Upper lobe of left lung (tissue), 4 donors: ENCODE measurements around the gene DLEC1.
"Not testable (repeated sequence)": the region's sequence is repeated elsewhere in the genome, so short reads cannot be mapped to it uniquely, and the experiment has no call there.

Experiments used
- POLR2A ChIP-seq, 4 donors: fragments of 450-650 bp; IDR thresholded peaks; one replicate each; pipeline ENCODE4 v1.5.1; 2016 to 2017; ENCODE audit warnings: antibody characterized with exemption in 4 of 4, mild to moderate bottlenecking in 2 of 4
- POLR2AphosphoS5 ChIP-seq, 2 donors: sonication (generic); formaldehyde crosslinking; IDR thresholded peaks; one replicate each; pipeline ENCODE4 v1.5.1; 2017; ENCODE audit warnings: antibody characterized with exemption in 2 of 2

DNA sequence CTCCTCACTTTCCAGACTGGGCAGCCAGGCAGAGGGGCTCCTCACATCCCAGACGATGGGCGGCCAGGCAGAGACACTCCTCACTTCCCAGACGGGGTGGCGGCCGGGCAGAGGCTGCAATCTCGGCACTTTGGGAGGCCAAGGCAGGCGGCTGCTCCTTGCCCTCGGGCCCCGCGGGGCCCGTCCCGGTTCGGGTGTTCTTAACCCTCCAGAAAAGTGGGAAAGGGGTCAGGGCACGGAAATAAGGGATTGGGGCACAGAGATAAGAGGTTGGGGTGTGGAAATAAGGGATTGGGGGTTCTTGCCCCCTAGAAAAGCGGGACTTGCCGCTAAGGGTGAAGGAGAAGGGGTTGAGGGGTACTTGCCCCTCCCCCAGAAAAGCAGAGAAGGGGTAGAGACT is 43.3 kb downstream of the DLEC1 start:
- not testable (repeated sequence) for TF ChIP-seq POLR2A, POLR2AphosphoS5 (IDR thresholded peaks at IDR 0.05)
